H9 (cell line): ENCODE measurements around the gene C6orf136. TPM values are rescaled to one million over a fixed set of nuclear protein-coding genes. Genes with fewer than 3 reads are reported as not detected.

ENCODE experiments used
- DNase-seq: peaks from one replicate; pipeline ENCODE4 v3.0.0-alpha.2; 2017
- H2AFZ ChIP-seq: one replicate; pipeline ENCODE4 v1.6.1; 2013; ENCODE audit warnings: mild to moderate bottlenecking, low read length, control low read depth, moderate library complexity
- H2AK5ac ChIP-seq: 2 replicates; pipeline ENCODE4 v1.6.1; 2013; ENCODE audit warnings: low read length, control low read depth, mixed read lengths; ENCODE audit not compliant: insufficient read length
- H2BK120ac ChIP-seq: one replicate; pipeline ENCODE4 v1.6.1; 2013; ENCODE audit warnings: low read depth, mild to moderate bottlenecking, low read length, control low read depth, inconsistent platforms; ENCODE audit not compliant: poor library complexity, severe bottlenecking
- H2BK12ac ChIP-seq: 2 replicates; pipeline ENCODE4 v1.6.1; 2013; ENCODE audit warnings: low read length, control low read depth, mixed read lengths, low read depth; ENCODE audit not compliant: insufficient read length
- H2BK15ac ChIP-seq: 2 replicates; pipeline ENCODE4 v1.6.1; 2013; ENCODE audit warnings: low read depth, low read length, control low read depth
- H2BK20ac ChIP-seq: one replicate; pipeline ENCODE4 v1.6.1; 2013; ENCODE audit warnings: low read depth, mild to moderate bottlenecking, low read length, control low read depth, inconsistent platforms; ENCODE audit not compliant: poor library complexity, severe bottlenecking
- H2BK5ac ChIP-seq: 2 replicates; pipeline ENCODE4 v1.6.1; 2013; ENCODE audit warnings: low read length, control low read depth, mixed read lengths; ENCODE audit not compliant: insufficient read length
- H3K14ac ChIP-seq: 2 replicates; pipeline ENCODE4 v1.6.1; 2013; ENCODE audit warnings: low read length, control low read depth; ENCODE audit not compliant: insufficient read depth
- H3K18ac ChIP-seq: 2 replicates; pipeline ENCODE4 v1.6.1; 2013; ENCODE audit warnings: low read depth, mild to moderate bottlenecking, mixed read lengths, low read length, control low read depth; ENCODE audit not compliant: insufficient read length
- H3K23ac ChIP-seq: 2 replicates; pipeline ENCODE4 v1.6.1; 2013; ENCODE audit warnings: low read length, control low read depth, mixed read lengths, low read depth; ENCODE audit not compliant: insufficient read length
- H3K23me2 ChIP-seq: 2 replicates; pipeline ENCODE4 v1.6.1; 2013; ENCODE audit warnings: low read depth, mild to moderate bottlenecking, mixed read lengths, low read length, control low read depth; ENCODE audit not compliant: insufficient read length, poor library complexity, severe bottlenecking
- H3K27ac ChIP-seq: 2 replicates; pipeline ENCODE4 v1.5.1; 2013; ENCODE audit warnings: low read length, control low read depth, mixed read lengths, low read depth; ENCODE audit not compliant: insufficient read length
- H3K27me3 ChIP-seq: 2 replicates; pipeline ENCODE4 v1.6.1; 2013; ENCODE audit warnings: low read length, control low read depth, inconsistent platforms; ENCODE audit not compliant: insufficient read depth
- H3K4ac ChIP-seq: 2 replicates; pipeline ENCODE4 v1.6.1; 2013; ENCODE audit warnings: low read depth, mild to moderate bottlenecking, control low read depth, inconsistent platforms, low read length, moderate library complexity
- H3K4me1 ChIP-seq: 2 replicates; pipeline ENCODE4 v1.6.1; 2013; ENCODE audit warnings: low read length, control low read depth, inconsistent platforms; ENCODE audit not compliant: insufficient read depth
- H3K4me2 ChIP-seq: 2 replicates; pipeline ENCODE4 v1.6.1; 2013; ENCODE audit warnings: low read length, control low read depth, mixed read lengths; ENCODE audit not compliant: insufficient read length, insufficient read depth
- H3K56ac ChIP-seq: 2 replicates; pipeline ENCODE4 v1.6.1; 2013; ENCODE audit warnings: low read depth, mild to moderate bottlenecking, mixed read lengths, low read length, control low read depth; ENCODE audit not compliant: insufficient read length
- H3K79me1 ChIP-seq: 2 replicates; pipeline ENCODE4 v1.6.1; 2013; ENCODE audit warnings: low read depth, mild to moderate bottlenecking, moderate library complexity, low read length, control low read depth, inconsistent platforms; ENCODE audit not compliant: insufficient read depth, poor library complexity, severe bottlenecking
- H3K79me2 ChIP-seq: 2 replicates; pipeline ENCODE4 v1.6.1; 2013; ENCODE audit warnings: low read length, control low read depth, inconsistent platforms; ENCODE audit not compliant: insufficient read depth
- H3K9ac ChIP-seq: 2 replicates; pipeline ENCODE4 v1.6.1; 2013; ENCODE audit warnings: low read length, control low read depth, mixed read lengths; ENCODE audit not compliant: insufficient read length; ENCODE audit errors: extremely low read depth
- H3K9me3 ChIP-seq: one replicate; pipeline ENCODE4 v1.6.1; 2013; ENCODE audit warnings: low read depth, low read length, inconsistent platforms; ENCODE audit not compliant: control insufficient read depth
- H3T11ph ChIP-seq: one replicate; pipeline ENCODE4 v1.6.1; 2013; ENCODE audit warnings: mild to moderate bottlenecking, low read length, control low read depth, inconsistent platforms
- H4K20me1 ChIP-seq: one replicate; pipeline ENCODE4 v1.6.1; 2013; ENCODE audit not compliant: control insufficient read depth, insufficient read length, insufficient read depth
- H4K5ac ChIP-seq: 2 replicates; pipeline ENCODE4 v1.6.1; 2013; ENCODE audit warnings: low read depth, mild to moderate bottlenecking, mixed read lengths, low read length, control low read depth; ENCODE audit not compliant: insufficient read length
- H4K8ac ChIP-seq: replicated peaks from 2 replicates; pipeline ENCODE4 v1.6.1; 2013; ENCODE audit warnings: low read length, control low read depth, mixed read lengths, low read depth; ENCODE audit not compliant: insufficient read length
- H4K91ac ChIP-seq: 2 replicates; pipeline ENCODE4 v1.6.1; 2013; ENCODE audit warnings: low read depth, mild to moderate bottlenecking, moderate library complexity, mixed read lengths, low read length, control low read depth; ENCODE audit not compliant: insufficient read length
- H3K27ac Mint-ChIP-seq, 3 experiments: 2 replicates in 2 of 3; 3 replicates in 1 of 3; pipeline ENCODE4 v1.8.0; 2020 to 2021; ENCODE audit warnings: mixed read lengths in 3 of 3, mild to moderate bottlenecking in 1 of 3, moderate library complexity in 1 of 3
- H3K27me3 Mint-ChIP-seq: 2 replicates; pipeline ENCODE4 v1.8.0; 2021; ENCODE audit warnings: low read depth, mild to moderate bottlenecking, moderate library complexity, mixed read lengths
- H3K36me3 Mint-ChIP-seq, 3 experiments: 2 replicates in 2 of 3; 3 replicates in 1 of 3; pipeline ENCODE4 v1.8.0; 2020 to 2021; ENCODE audit warnings: low read depth in 3 of 3, mixed read lengths in 3 of 3; ENCODE audit not compliant: insufficient read depth in 1 of 3
- H3K4me1 Mint-ChIP-seq, 2 experiments: 2 replicates each; pipeline ENCODE4 v1.8.0; 2020; ENCODE audit warnings: mixed read lengths in 2 of 2
- H3K4me3 Mint-ChIP-seq, 2 experiments: 2 replicates in 1 of 2; 3 replicates in 1 of 2; pipeline ENCODE4 v1.8.0; 2020 to 2021; ENCODE audit warnings: mild to moderate bottlenecking in 2 of 2, mixed read lengths in 2 of 2, moderate library complexity in 1 of 2
- H3K9me3 Mint-ChIP-seq, 2 experiments: 2 replicates in 1 of 2; 3 replicates in 1 of 2; pipeline ENCODE4 v1.8.0; 2020; ENCODE audit warnings: mild to moderate bottlenecking in 2 of 2, mixed read lengths in 2 of 2, moderate library complexity in 1 of 2
- WGBS: extraction: QIAGEN DNeasy Blood & Tissue Kit; methylation state at CpG from one replicate; pipeline ENCODE4 v1.1.7; 2013; ENCODE audit warnings: missing lambda C conversion rate, low lambda C conversion rate, mixed read lengths; ENCODE audit not compliant: insufficient read length; ENCODE audit errors: extremely low coverage; 5-methylcytosine and 5-hydroxymethylcytosine counted together
- total RNA-seq: library from RNA; stranded (reverse); gene quantifications from 2 replicates; pipeline ENCODE4 v1.2.1, GENCODE V29; 2021
- TF ChIP-seq, protein P1 (sequence below): fragments of 200-600 bp; sonication (generic); conservative IDR thresholded peaks from 3 replicates; pipeline ENCODE4 v1.8.0; 2021; ENCODE audit warnings: antibody characterized with exemption, mild to moderate bottlenecking

The C6orf136 gene
- total RNA-seq, 1 experiment from 2014 or later = 22.2 TPM

DNA sequence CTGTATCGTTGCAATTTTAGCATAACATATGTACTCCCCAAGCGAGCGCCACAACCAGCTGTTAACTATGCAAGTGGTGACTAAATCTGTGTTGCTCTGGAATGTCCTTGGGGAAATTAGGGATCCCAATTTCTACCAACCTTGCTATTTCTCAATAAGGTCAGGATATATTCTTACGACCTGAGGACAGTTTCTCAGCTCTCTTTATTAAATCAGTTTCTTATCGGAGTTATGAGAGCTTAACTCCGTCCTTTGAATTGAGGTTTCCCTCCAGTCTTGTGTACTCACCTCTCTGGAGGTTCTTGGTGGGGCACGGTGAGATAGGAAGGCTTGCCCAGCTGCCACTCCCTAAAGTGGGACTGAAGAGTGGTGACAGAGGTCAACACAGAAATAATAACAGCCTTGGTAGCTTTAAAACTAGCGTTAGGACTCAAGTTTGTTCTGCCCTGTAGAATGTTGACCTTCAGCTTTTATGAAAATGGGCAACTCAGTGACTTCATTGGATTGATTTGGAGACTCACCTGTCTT is 28.6 kb upstream of the C6orf136 start:
- H3K4me3 Mint-ChIP-seq = peak overlapping the region; percentile 92 to 97
- no CpG with 5 or more reads among the region's 8 CpGs for WGBS
- no peaks in the 10 kb centered on the region for H3K9me3 ChIP-seq
- no peak overlapping the region for H2BK20ac ChIP-seq
- TF ChIP-seq, protein P1, sequence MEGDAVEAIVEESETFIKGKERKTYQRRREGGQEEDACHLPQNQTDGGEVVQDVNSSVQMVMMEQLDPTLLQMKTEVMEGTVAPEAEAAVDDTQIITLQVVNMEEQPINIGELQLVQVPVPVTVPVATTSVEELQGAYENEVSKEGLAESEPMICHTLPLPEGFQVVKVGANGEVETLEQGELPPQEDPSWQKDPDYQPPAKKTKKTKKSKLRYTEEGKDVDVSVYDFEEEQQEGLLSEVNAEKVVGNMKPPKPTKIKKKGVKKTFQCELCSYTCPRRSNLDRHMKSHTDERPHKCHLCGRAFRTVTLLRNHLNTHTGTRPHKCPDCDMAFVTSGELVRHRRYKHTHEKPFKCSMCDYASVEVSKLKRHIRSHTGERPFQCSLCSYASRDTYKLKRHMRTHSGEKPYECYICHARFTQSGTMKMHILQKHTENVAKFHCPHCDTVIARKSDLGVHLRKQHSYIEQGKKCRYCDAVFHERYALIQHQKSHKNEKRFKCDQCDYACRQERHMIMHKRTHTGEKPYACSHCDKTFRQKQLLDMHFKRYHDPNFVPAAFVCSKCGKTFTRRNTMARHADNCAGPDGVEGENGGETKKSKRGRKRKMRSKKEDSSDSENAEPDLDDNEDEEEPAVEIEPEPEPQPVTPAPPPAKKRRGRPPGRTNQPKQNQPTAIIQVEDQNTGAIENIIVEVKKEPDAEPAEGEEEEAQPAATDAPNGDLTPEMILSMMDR = no peak
- H3T11ph ChIP-seq = no peak overlapping the region
- H3K23ac ChIP-seq = no peak overlapping the region
- no peaks in the 10 kb centered on the region for H4K20me1 ChIP-seq
- no peak overlapping the region for H2BK12ac ChIP-seq
- peak overlapping the region; percentile 72 for H3K9ac ChIP-seq
- peaks cover 4% of the 10 kb centered on the region for H3K79me1 ChIP-seq
- H4K5ac ChIP-seq = no peak overlapping the region
- H2AFZ ChIP-seq = no peak overlapping the region
- peaks cover 4% of the 10 kb centered on the region; the same call in 1 of the 2 replicates for H3K4me1 ChIP-seq
- no peak overlapping the region for H2BK15ac ChIP-seq
- H3K27me3 ChIP-seq = no peaks in the 10 kb centered on the region
- no peak overlapping the region for H3K14ac ChIP-seq
- H3K4ac ChIP-seq = no peak overlapping the region
- no peak overlapping the region for H2AK5ac ChIP-seq
- no peak overlapping the region for H3K27ac ChIP-seq
- DNase-seq = no peak
- peaks cover 2% of the 10 kb centered on the region; the same call in 1 of the 2 replicates for H3K79me2 ChIP-seq
- no peak overlapping the region for H4K91ac ChIP-seq
- no peaks in the 10 kb centered on the region; the same call in 1 of the 2 replicates for H3K27me3 Mint-ChIP-seq
- peaks cover 22 to 23% of the 10 kb centered on the region in 2 experiments for H3K4me1 Mint-ChIP-seq
- H3K18ac ChIP-seq = no peak overlapping the region
- peak overlapping the region in 2 of 3 experiments; percentile 90 to 100; a peak in 5 of 7 replicates for H3K27ac Mint-ChIP-seq
- no peak overlapping the region for H2BK120ac ChIP-seq
- no peak overlapping the region for H3K56ac ChIP-seq
- peaks cover 21% of the 10 kb centered on the region for H3K23me2 ChIP-seq
- peaks cover 8 to 12% of the 10 kb centered on the region in 2 experiments; a peak in 3 of 5 replicates for H3K9me3 Mint-ChIP-seq
- no peak overlapping the region for H2BK5ac ChIP-seq
- H3K4me2 ChIP-seq = peak overlapping the region; percentile 53
- H4K8ac ChIP-seq = no peak overlapping the region
- H3K36me3 Mint-ChIP-seq = peaks cover 38 to 66% (median 56%) of the 10 kb centered on the region in 3 experiments
